GM23338 (cell line): ENCODE results near the gene PPME1. TPM values are rescaled to one million over a fixed set of nuclear protein-coding genes. Genes with fewer than 3 reads are reported as not detected.

Source experiments
- ATAC-seq: fragments of 200-7000 bp; cut with Tn5 transposase; 3 replicates; pipeline ENCODE4 v1.9.1; 2020
- DNase-seq: peaks from one replicate; pipeline ENCODE4 v3.0.0-alpha.2; 2015; ENCODE audit warnings: low spot score
- H2AFZ ChIP-seq: fragments of 200-600 bp; sonication (generic); 2 replicates; pipeline ENCODE4 v1.8.0; 2016; ENCODE audit warnings: antibody characterized with exemption, mild to moderate bottlenecking, moderate library complexity
- H3F3A ChIP-seq: fragments of 200-600 bp; sonication (generic); replicated peaks from 2 replicates; pipeline ENCODE4 v1.8.0; 2017; ENCODE audit warnings: antibody characterized with exemption, mixed run types, low read depth
- H3K27ac ChIP-seq: fragments of 200-600 bp; sonication (generic); 2 replicates; pipeline ENCODE4 v1.6.1; 2016; ENCODE audit warnings: low read depth
- H3K27me3 ChIP-seq: fragments of 200-600 bp; sonication (generic); 2 replicates; pipeline ENCODE4 v1.8.0; 2016; ENCODE audit warnings: mild to moderate bottlenecking, mixed run types, moderate library complexity; ENCODE audit not compliant: insufficient read depth
- H3K36me3 ChIP-seq: fragments of 200-600 bp; sonication (generic); 2 replicates; pipeline ENCODE4 v1.8.0; 2016; ENCODE audit warnings: mild to moderate bottlenecking; ENCODE audit not compliant: insufficient read depth
- H3K4me1 ChIP-seq: fragments of 200-600 bp; sonication (generic); 2 replicates; pipeline ENCODE4 v1.8.0; 2016; ENCODE audit warnings: mild to moderate bottlenecking, moderate library complexity; ENCODE audit not compliant: insufficient read depth
- H3K4me2 ChIP-seq: fragments of 200-600 bp; sonication (generic); 2 replicates; pipeline ENCODE4 v1.7.1; 2017; ENCODE audit warnings: mixed run types
- H3K4me3 ChIP-seq: fragments of 200-600 bp; sonication (generic); 2 replicates; pipeline ENCODE4 v1.6.1; 2016; ENCODE audit warnings: mixed run types
- H3K79me2 ChIP-seq: fragments of 200-600 bp; sonication (generic); replicated peaks from 2 replicates; pipeline ENCODE4 v1.8.0; 2017; ENCODE audit warnings: mild to moderate bottlenecking; ENCODE audit not compliant: insufficient read depth
- H3K9me2 ChIP-seq: fragments of 200-600 bp; sonication (generic); 2 replicates; pipeline ENCODE4 v1.8.0; 2017; ENCODE audit not compliant: insufficient read depth
- H4K20me1 ChIP-seq: fragments of 200-600 bp; sonication (generic); replicated peaks from 2 replicates; pipeline ENCODE4 v1.8.0; 2017; ENCODE audit warnings: mild to moderate bottlenecking; ENCODE audit not compliant: insufficient read depth
- H3K27ac Mint-ChIP-seq: 2 replicates; pipeline ENCODE4 v1.8.0; 2020; ENCODE audit warnings: inconsistent platforms, mild to moderate bottlenecking, moderate library complexity, mixed read lengths
- H3K27me3 Mint-ChIP-seq: 3 replicates; pipeline ENCODE4 v1.8.0; 2022; ENCODE audit warnings: low read depth, mild to moderate bottlenecking, moderate library complexity, mixed read lengths, inconsistent platforms; ENCODE audit not compliant: insufficient read depth, poor library complexity
- H3K36me3 Mint-ChIP-seq: 3 replicates; pipeline ENCODE4 v1.8.0; 2021; ENCODE audit warnings: low read depth, mild to moderate bottlenecking, inconsistent platforms, moderate library complexity, mixed read lengths
- H3K4me1 Mint-ChIP-seq: 3 replicates; pipeline ENCODE4 v1.8.0; 2020; ENCODE audit warnings: mild to moderate bottlenecking, inconsistent platforms, mixed read lengths
- H3K4me3 Mint-ChIP-seq: 3 replicates; pipeline ENCODE4 v1.8.0; 2021; ENCODE audit warnings: moderate library complexity, mild to moderate bottlenecking, inconsistent platforms, mixed read lengths
- H3K9me3 Mint-ChIP-seq: 3 replicates; pipeline ENCODE4 v1.8.0; 2020; ENCODE audit warnings: moderate library complexity, mild to moderate bottlenecking, inconsistent platforms, mixed read lengths
- CREB1 ChIP-seq: fragments of 250-450 bp; sonication (Bioruptor Pico); IDR thresholded peaks from 2 replicates; pipeline ENCODE4 v1.5.0; 2020; ENCODE audit warnings: low read depth, mild to moderate bottlenecking, moderate library complexity
- CTCF ChIP-seq, 2 experiments: fragments of 200-600 bp in 1 of 2; sonication (generic) in 1 of 2; conservative IDR thresholded peaks; 2 replicates each; pipeline versions ENCODE4 v1.5.1 to v1.6.1; 2016 to 2017; ENCODE audit warnings: antibody characterized with exemption in 2 of 2, low read depth in 2 of 2, mild to moderate bottlenecking in 2 of 2, moderate library complexity in 1 of 2
- ETS1 ChIP-seq: IDR thresholded peaks from 2 replicates; pipeline ENCODE4 v1.6.1; 2016; ENCODE audit warnings: antibody characterized with exemption
- EZH2 ChIP-seq: fragments of 200-600 bp; sonication (generic); IDR thresholded peaks from one replicate; pipeline ENCODE4 v1.8.0; 2017; ENCODE audit warnings: antibody characterized with exemption, mild to moderate bottlenecking, low read depth; ENCODE audit not compliant: unreplicated experiment
- EZH2phosphoT487 ChIP-seq: fragments of 200-600 bp; sonication (generic); IDR thresholded peaks from one replicate; pipeline ENCODE4 v1.8.1; 2018; ENCODE audit warnings: antibody characterized with exemption; ENCODE audit not compliant: unreplicated experiment
- JUNB ChIP-seq: IDR thresholded peaks from one replicate; pipeline ENCODE4 v1.6.1; 2016; ENCODE audit warnings: antibody characterized with exemption; ENCODE audit not compliant: unreplicated experiment
- NANOG ChIP-seq: IDR thresholded peaks from 2 replicates; pipeline ENCODE4 v1.6.1; 2016; ENCODE audit warnings: antibody characterized with exemption, borderline replicate concordance
- POLR2AphosphoS5 ChIP-seq: IDR thresholded peaks from 2 replicates; pipeline ENCODE4 v1.6.1; 2016; ENCODE audit warnings: antibody characterized with exemption, low read depth
- STAT1 ChIP-seq: IDR thresholded peaks from one replicate; pipeline ENCODE4 v1.6.1; 2016; ENCODE audit warnings: antibody characterized with exemption; ENCODE audit not compliant: unreplicated experiment
- ZNF114 ChIP-seq: fragments of 250-450 bp; sonication (Bioruptor Pico); IDR thresholded peaks from 2 replicates; pipeline ENCODE4 v1.5.0; 2020; ENCODE audit warnings: mild to moderate bottlenecking, moderate library complexity
- ZNF331 ChIP-seq: fragments of 250-450 bp; sonication (Bioruptor Pico); IDR thresholded peaks from 2 replicates; pipeline ENCODE4 v1.5.0; 2020; ENCODE audit warnings: low read depth, mild to moderate bottlenecking, moderate library complexity
- polyA plus RNA-seq: library from polyadenylated mRNA; unstranded; fragments of >200 nt; fragmentation: Nextera tagmentation; extraction: Ambion mirVana; gene quantifications from 2 replicates; pipeline ENCODE4 v1.2.1, GENCODE V29; 2016
- total RNA-seq: library from RNA; depleted of rRNA; stranded (reverse); fragments of >200 nt; shearing (Covaris generic); gene quantifications from 2 replicates; pipeline ENCODE4 v1.2.3, GENCODE V29; 2014
- TF ChIP-seq, protein P1 (sequence below): fragments of 250-450 bp; sonication (Bioruptor Pico); IDR thresholded peaks from 2 replicates; pipeline ENCODE4 v1.5.0; 2020; ENCODE audit warnings: mild to moderate bottlenecking, moderate library complexity

Gene PPME1
- total and polyA plus RNA-seq, 2 experiments from 2014 or later, result 32.1 to 37.2 TPM

DNA sequence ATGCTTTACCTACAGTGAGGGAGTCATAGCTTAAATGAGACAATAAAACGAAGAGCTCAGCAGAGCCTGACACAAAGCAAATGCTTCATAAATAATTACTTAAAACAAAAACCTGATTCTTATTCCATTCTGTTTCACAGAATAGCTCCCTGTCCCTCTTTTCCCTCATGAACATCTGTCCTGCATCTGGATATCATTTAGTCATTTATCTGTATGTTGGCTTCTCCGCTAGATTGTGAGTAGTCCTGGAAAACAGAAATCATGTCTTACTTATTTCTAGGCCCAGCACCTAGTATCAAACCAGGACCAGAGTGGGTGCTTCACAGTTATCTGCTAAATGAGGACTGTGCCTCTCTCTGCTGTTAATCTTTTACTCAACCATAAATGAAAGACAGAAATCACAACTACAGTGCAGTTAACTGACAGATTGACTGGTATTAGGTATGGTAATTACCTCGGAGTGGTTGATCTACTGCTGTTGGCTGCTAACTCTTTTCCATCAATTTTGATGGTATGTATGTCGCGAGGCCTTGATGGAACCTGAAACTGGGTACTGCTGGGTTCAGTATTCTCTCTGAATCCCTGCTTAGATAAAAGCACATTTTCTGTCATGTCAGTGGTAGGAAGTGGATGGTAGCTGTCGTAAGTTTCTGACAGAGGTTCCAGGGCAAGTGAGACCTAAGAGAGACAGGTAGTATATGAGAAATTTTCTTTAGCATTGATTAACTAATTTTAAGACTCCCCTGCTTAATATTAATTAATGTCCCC is 31.8 kb upstream of the PPME1 start:
- H3K27me3 Mint-ChIP-seq, result peaks cover 2% of the 10 kb centered on the region
- H3K4me3 Mint-ChIP-seq, result no peak overlapping the region
- H3K9me3 Mint-ChIP-seq, result peaks cover 2% of the 10 kb centered on the region; the same call in 1 of the 3 replicates
- no peaks in the 10 kb centered on the region for H3F3A ChIP-seq
- no peaks in the 10 kb centered on the region for H3K79me2 ChIP-seq
- H3K27me3 ChIP-seq, result no peaks in the 10 kb centered on the region
- no peak overlapping the region for H2AFZ ChIP-seq
- no peak overlapping the region for H3K4me3 ChIP-seq
- H3K9me2 ChIP-seq, result no peaks in the 10 kb centered on the region
- peaks cover 21% of the 10 kb centered on the region for H3K4me1 Mint-ChIP-seq
- no peaks in the 10 kb centered on the region for H4K20me1 ChIP-seq
- H3K4me2 ChIP-seq, result no peak overlapping the region
- peak overlapping the region; percentile 91 for H3K27ac ChIP-seq
- TF ChIP-seq, protein P1, sequence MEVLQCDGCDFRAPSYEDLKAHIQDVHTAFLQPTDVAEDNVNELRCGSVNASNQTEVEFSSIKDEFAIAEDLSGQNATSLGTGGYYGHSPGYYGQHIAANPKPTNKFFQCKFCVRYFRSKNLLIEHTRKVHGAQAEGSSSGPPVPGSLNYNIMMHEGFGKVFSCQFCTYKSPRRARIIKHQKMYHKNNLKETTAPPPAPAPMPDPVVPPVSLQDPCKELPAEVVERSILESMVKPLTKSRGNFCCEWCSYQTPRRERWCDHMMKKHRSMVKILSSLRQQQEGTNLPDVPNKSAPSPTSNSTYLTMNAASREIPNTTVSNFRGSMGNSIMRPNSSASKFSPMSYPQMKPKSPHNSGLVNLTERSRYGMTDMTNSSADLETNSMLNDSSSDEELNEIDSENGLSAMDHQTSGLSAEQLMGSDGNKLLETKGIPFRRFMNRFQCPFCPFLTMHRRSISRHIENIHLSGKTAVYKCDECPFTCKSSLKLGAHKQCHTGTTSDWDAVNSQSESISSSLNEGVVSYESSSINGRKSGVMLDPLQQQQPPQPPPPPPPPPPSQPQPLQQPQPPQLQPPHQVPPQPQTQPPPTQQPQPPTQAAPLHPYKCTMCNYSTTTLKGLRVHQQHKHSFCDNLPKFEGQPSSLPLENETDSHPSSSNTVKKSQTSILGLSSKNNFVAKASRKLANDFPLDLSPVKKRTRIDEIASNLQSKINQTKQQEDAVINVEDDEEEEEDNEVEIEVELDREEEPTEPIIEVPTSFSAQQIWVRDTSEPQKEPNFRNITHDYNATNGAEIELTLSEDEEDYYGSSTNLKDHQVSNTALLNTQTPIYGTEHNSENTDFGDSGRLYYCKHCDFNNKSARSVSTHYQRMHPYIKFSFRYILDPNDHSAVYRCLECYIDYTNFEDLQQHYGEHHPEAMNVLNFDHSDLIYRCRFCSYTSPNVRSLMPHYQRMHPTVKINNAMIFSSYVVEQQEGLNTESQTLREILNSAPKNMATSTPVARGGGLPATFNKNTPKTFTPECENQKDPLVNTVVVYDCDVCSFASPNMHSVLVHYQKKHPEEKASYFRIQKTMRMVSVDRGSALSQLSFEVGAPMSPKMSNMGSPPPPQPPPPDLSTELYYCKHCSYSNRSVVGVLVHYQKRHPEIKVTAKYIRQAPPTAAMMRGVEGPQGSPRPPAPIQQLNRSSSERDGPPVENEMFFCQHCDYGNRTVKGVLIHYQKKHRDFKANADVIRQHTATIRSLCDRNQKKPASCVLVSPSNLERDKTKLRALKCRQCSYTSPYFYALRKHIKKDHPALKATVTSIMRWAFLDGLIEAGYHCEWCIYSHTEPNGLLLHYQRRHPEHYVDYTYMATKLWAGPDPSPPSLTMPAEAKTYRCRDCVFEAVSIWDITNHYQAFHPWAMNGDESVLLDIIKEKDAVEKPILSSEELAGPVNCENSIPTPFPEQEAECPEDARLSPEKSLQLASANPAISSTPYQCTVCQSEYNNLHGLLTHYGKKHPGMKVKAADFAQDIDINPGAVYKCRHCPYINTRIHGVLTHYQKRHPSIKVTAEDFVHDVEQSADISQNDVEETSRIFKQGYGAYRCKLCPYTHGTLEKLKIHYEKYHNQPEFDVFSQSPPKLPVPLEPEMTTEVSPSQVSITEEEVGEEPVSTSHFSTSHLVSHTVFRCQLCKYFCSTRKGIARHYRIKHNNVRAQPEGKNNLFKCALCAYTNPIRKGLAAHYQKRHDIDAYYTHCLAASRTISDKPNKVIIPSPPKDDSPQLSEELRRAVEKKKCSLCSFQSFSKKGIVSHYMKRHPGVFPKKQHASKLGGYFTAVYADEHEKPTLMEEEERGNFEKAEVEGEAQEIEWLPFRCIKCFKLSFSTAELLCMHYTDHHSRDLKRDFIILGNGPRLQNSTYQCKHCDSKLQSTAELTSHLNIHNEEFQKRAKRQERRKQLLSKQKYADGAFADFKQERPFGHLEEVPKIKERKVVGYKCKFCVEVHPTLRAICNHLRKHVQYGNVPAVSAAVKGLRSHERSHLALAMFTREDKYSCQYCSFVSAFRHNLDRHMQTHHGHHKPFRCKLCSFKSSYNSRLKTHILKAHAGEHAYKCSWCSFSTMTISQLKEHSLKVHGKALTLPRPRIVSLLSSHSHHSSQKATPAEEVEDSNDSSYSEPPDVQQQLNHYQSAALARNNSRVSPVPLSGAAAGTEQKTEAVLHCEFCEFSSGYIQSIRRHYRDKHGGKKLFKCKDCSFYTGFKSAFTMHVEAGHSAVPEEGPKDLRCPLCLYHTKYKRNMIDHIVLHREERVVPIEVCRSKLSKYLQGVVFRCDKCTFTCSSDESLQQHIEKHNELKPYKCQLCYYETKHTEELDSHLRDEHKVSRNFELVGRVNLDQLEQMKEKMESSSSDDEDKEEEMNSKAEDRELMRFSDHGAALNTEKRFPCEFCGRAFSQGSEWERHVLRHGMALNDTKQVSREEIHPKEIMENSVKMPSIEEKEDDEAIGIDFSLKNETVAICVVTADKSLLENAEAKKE, result no peak
- TF ChIP-seq EZH2, result no peak
- no peak for TF ChIP-seq JUNB
- no peak for TF ChIP-seq CREB1 (CRISPR knock-in tag)
- TF ChIP-seq STAT1, result no peak
- no peak for TF ChIP-seq EZH2phosphoT487
- TF ChIP-seq ZNF331, result no peak
- no peak for TF ChIP-seq NANOG
- TF ChIP-seq ZNF114 (CRISPR knock-in tag), result no peak
- no peak for TF ChIP-seq POLR2AphosphoS5
- no peak for TF ChIP-seq ETS1
- no peak for TF ChIP-seq CTCF (conservative IDR thresholded peaks at IDR 0.05; ENCODE audit: low read depth in 2 of 2)
- H3K36me3 ChIP-seq, result peaks cover 3% of the 10 kb centered on the region; the same call in 1 of the 2 replicates
- peak overlapping the region; percentile 27 for H3K27ac Mint-ChIP-seq
- peak; percentile 30 for DNase-seq
- no peak; the same call in 2 of the 3 replicates for ATAC-seq
- peaks cover 10% of the 10 kb centered on the region; the same call in 1 of the 2 replicates for H3K4me1 ChIP-seq
- peaks cover 23% of the 10 kb centered on the region; the same call in 2 of the 3 replicates for H3K36me3 Mint-ChIP-seq
